Loucy (cell line): ENCODE measurements around the gene CACNA1I.
A peak's percentile ranks its signal among the peaks of the same experiment; 100 is the strongest.

Experiments used
- H2AFZ ChIP-seq: fragments of 200-600 bp; sonication (generic); 2 replicates; pipeline ENCODE4 v1.6.0; 2016; ENCODE audit warnings: antibody characterized with exemption, mild to moderate bottlenecking, low read length, moderate library complexity
- H3F3A ChIP-seq: fragments of 200-600 bp; 2 replicates; pipeline ENCODE4 v1.6.0; 2016; ENCODE audit warnings: antibody characterized with exemption, low read depth, mild to moderate bottlenecking
- H3K27me3 ChIP-seq: fragments of 200-600 bp; sonication (generic); 2 replicates; pipeline ENCODE4 v1.6.1; 2014; ENCODE audit warnings: low read length, mild to moderate bottlenecking; ENCODE audit not compliant: insufficient read depth, poor library complexity, severe bottlenecking
- H3K36me3 ChIP-seq: fragments of 200-600 bp; sonication (generic); 2 replicates; pipeline ENCODE4 v1.6.1; 2016; ENCODE audit warnings: low read length; ENCODE audit not compliant: insufficient read depth
- H3K4me1 ChIP-seq: fragments of 200-600 bp; sonication (generic); 2 replicates; pipeline ENCODE4 v1.5.1; 2014; ENCODE audit warnings: low read length, mild to moderate bottlenecking; ENCODE audit not compliant: insufficient read depth, poor library complexity, severe bottlenecking
- H3K4me2 ChIP-seq: fragments of 200-600 bp; sonication (generic); 2 replicates; pipeline ENCODE4 v1.6.0; 2014; ENCODE audit warnings: antibody characterized with exemption, low read length, low read depth, mild to moderate bottlenecking; ENCODE audit not compliant: poor library complexity, severe bottlenecking
- H3K4me3 ChIP-seq: fragments of 200-600 bp; sonication (generic); 2 replicates; pipeline ENCODE4 v1.5.1; 2014; ENCODE audit warnings: low read length, mild to moderate bottlenecking, mixed read lengths; ENCODE audit not compliant: poor library complexity, severe bottlenecking
- H3K79me2 ChIP-seq: fragments of 200-600 bp; sonication (generic); 2 replicates; pipeline ENCODE4 v1.6.1; 2014; ENCODE audit warnings: low read length; ENCODE audit not compliant: insufficient read depth
- H3K9ac ChIP-seq: fragments of 200-600 bp; sonication (generic); 2 replicates; pipeline ENCODE4 v1.6.0; 2014; ENCODE audit warnings: mild to moderate bottlenecking, low read depth, low read length, moderate library complexity; ENCODE audit not compliant: poor library complexity, severe bottlenecking
- H3K9me2 ChIP-seq: fragments of 200-600 bp; sonication (generic); replicated peaks from 2 replicates; pipeline ENCODE4 v1.6.1; 2016; ENCODE audit warnings: low read depth, low read length, mixed read lengths
- H3K9me3 ChIP-seq: fragments of 200-600 bp; sonication (generic); 2 replicates; pipeline ENCODE4 v1.6.1; 2014; ENCODE audit warnings: mild to moderate bottlenecking, antibody characterized with exemption, low read length, low read depth; ENCODE audit not compliant: insufficient read depth
- H4K20me1 ChIP-seq: fragments of 200-600 bp; sonication (generic); 2 replicates; pipeline ENCODE4 v1.6.0; 2014; ENCODE audit warnings: antibody characterized with exemption, low read length, mild to moderate bottlenecking; ENCODE audit not compliant: insufficient read depth, poor library complexity, severe bottlenecking
- EZH2phosphoT487 ChIP-seq: fragments of 200-600 bp; IDR thresholded peaks from 2 replicates; pipeline ENCODE4 v1.6.1; 2018; ENCODE audit warnings: antibody characterized with exemption, mild to moderate bottlenecking, moderate library complexity, borderline replicate concordance
- TF ChIP-seq, protein P1 (sequence below): fragments of 200-600 bp; sonication (generic); conservative IDR thresholded peaks from 2 replicates; pipeline ENCODE4 v1.5.1; 2014; ENCODE audit warnings: mild to moderate bottlenecking, antibody characterized with exemption, low read length

CACNA1I gene

DNA sequence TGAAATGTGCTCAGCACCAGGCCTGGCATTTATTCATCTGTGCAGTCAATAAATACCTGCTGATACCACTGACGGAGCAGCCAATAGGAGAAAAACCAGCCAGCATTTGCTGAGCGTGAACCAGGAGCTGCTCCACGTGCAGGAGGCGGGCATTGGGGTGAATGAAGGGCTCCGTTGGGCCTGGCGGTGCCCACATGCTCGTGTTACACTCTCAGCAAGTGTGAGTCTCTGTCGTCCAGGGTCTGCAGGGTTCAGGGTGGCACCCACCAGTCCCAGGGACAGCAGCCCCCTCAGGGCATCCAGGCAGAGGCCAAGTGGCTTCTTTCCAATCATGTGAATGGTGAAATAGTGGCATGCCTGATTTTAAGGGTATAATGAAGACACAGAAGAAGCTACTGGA is 33.8 kb upstream of the CACNA1I start:
- Histone ChIP-seq H3K4me3 (no peak overlapping the region), H3K4me2 (no peak overlapping the region), H2AFZ (no peak overlapping the region), H3F3A (no peaks in the 10 kb centered on the region), H3K9me2 (no peaks in the 10 kb centered on the region), H3K9ac (no peak overlapping the region), H3K9me3 (no peaks in the 10 kb centered on the region), H4K20me1 (peaks cover 5% of the 10 kb centered on the region), H3K79me2 (peaks cover 8% of the 10 kb centered on the region), H3K4me1 (peaks cover 9% of the 10 kb centered on the region), H3K36me3 (no peaks in the 10 kb centered on the region), H3K27me3 (no peaks in the 10 kb centered on the region)
- TF ChIP-seq, protein P1, sequence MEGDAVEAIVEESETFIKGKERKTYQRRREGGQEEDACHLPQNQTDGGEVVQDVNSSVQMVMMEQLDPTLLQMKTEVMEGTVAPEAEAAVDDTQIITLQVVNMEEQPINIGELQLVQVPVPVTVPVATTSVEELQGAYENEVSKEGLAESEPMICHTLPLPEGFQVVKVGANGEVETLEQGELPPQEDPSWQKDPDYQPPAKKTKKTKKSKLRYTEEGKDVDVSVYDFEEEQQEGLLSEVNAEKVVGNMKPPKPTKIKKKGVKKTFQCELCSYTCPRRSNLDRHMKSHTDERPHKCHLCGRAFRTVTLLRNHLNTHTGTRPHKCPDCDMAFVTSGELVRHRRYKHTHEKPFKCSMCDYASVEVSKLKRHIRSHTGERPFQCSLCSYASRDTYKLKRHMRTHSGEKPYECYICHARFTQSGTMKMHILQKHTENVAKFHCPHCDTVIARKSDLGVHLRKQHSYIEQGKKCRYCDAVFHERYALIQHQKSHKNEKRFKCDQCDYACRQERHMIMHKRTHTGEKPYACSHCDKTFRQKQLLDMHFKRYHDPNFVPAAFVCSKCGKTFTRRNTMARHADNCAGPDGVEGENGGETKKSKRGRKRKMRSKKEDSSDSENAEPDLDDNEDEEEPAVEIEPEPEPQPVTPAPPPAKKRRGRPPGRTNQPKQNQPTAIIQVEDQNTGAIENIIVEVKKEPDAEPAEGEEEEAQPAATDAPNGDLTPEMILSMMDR: no peak
- no peak for TF ChIP-seq EZH2phosphoT487

GRCh38 chr22:39537975-39538374 is 32.6 kb upstream of the CACNA1I start:
- H2AFZ ChIP-seq: no peak overlapping the region
- H3F3A ChIP-seq: no peaks in the 10 kb centered on the region
- H3K4me1 ChIP-seq: peaks cover 7% of the 10 kb centered on the region
- no peak overlapping the region for H3K4me2 ChIP-seq
- no peak for TF ChIP-seq EZH2phosphoT487
- TF ChIP-seq, protein P1: no peak
- no peaks in the 10 kb centered on the region for H3K36me3 ChIP-seq
- H3K9me2 ChIP-seq: no peaks in the 10 kb centered on the region
- no peaks in the 10 kb centered on the region for H3K79me2 ChIP-seq
- H3K4me3 ChIP-seq: no peak overlapping the region
- no peaks in the 10 kb centered on the region for H3K9me3 ChIP-seq
- no peak overlapping the region for H3K9ac ChIP-seq
- H4K20me1 ChIP-seq: no peaks in the 10 kb centered on the region
- H3K27me3 ChIP-seq: no peaks in the 10 kb centered on the region

DNA sequence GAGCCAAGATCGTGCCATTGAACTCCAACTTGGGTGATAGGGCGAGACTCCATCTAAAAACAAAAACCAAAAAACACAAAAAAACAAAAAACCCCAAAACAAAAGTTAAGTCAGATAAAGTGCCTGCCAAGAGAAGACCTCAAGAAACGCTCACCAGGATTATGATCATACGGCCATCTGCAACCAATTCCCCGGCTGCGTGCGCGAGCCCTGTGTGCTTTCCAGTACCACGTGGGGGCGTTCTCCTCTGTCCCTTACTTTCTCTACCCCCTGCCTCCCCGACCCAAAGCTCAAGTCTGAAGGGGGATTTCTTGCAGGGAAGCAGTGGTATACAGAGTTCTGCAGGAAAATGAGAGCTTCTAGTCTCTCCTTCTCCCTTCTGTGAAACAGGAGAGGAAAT is 27.5 kb upstream of the CACNA1I start:
- Histone ChIP-seq H2AFZ (no peak overlapping the region), H3K79me2 (no peaks in the 10 kb centered on the region), H3K9ac (no peak overlapping the region), H3F3A (no peaks in the 10 kb centered on the region), H3K4me3 (no peak overlapping the region), H3K27me3 (peaks cover 2% of the 10 kb centered on the region), H3K9me2 (no peaks in the 10 kb centered on the region), H4K20me1 (no peaks in the 10 kb centered on the region), H3K9me3 (no peaks in the 10 kb centered on the region), H3K4me2 (no peak overlapping the region), H3K4me1 (peaks cover 14% of the 10 kb centered on the region), H3K36me3 (no peaks in the 10 kb centered on the region)
- TF ChIP-seq, protein P1: peak; percentile 71
- no peak for TF ChIP-seq EZH2phosphoT487
